Stimulated activated naive CD4-positive, alpha-beta T cell treated with Interleukin-2 at 50 U/mL for 16 hours (primary cell): ENCODE results near the gene LMOD1.

Source experiments
- DNase-seq: peaks from one replicate; lab custom pipeline; 2025; lab: John Stamatoyannopoulos, UW

LMOD1 gene

GRCh38 chr1:201891451-201892045, 54.8 kb downstream of the LMOD1 start:
- DNase-seq, result no peak

- DNase-seq, result no peak
These were observed 55.4 kb downstream of the LMOD1 start for GRCh38 chr1:201890806-201891450.

GRCh38 chr1:201890223-201890622, 56.1 kb downstream of the LMOD1 start:
- no peak for DNase-seq

GRCh38 chr1:201889090-201889968, 57.0 kb downstream of the LMOD1 start:
- no peak for DNase-seq

GRCh38 chr1:201888282-201889089, 57.9 kb downstream of the LMOD1 start, which contains the start of gene SHISA4:
SHISA4 (plus strand) TSS chr1:201888898; CDS start chr1:201888995, 97 bp downstream.
- DNase-seq, result peak; percentile 7

GRCh38 chr1:201887116-201887866, 59.1 kb downstream of the LMOD1 start:
- no peak for DNase-seq

GRCh38 chr1:201886103-201886885, 60.1 kb downstream of the LMOD1 start:
- DNase-seq, result no peak

- DNase-seq, result no peak
These were observed 60.7 kb downstream of the LMOD1 start for GRCh38 chr1:201885531-201886075.

- no peak for DNase-seq
These were observed 61.9 kb downstream of the LMOD1 start for GRCh38 chr1:201884425-201884824.

GRCh38 chr1:201883786-201884185, 62.6 kb downstream of the LMOD1 start:
- DNase-seq, result no peak

GRCh38 chr1:201883266-201883665, 63.1 kb downstream of the LMOD1 start:
- DNase-seq, result no peak

- no peak for DNase-seq
These were observed 63.6 kb downstream of the LMOD1 start for GRCh38 chr1:201882665-201883132.

GRCh38 chr1:201881617-201882016, 64.7 kb downstream of the LMOD1 start:
- DNase-seq, result no peak

- DNase-seq, result no peak
These were observed 65.3 kb downstream of the LMOD1 start for GRCh38 chr1:201880928-201881571.

GRCh38 chr1:201877877-201878401, 68.4 kb downstream of the LMOD1 start:
- no peak for DNase-seq

GRCh38 chr1:201876148-201876818, 70.1 kb downstream of the LMOD1 start:
- no peak for DNase-seq

- DNase-seq, result no peak
These were observed 71.7 kb downstream of the LMOD1 start for GRCh38 chr1:201874672-201875071.

- DNase-seq, result no peak
These were observed 76.0 kb downstream of the LMOD1 start for GRCh38 chr1:201870397-201870796.

GRCh38 chr1:201861448-201861847, 84.9 kb downstream of the LMOD1 start:
- no peak for DNase-seq
